Natural killer cell (primary cell): ENCODE results near the gene SELENOS. TPM values are rescaled to one million over a fixed set of nuclear protein-coding genes. Genes with fewer than 3 reads are reported as not detected.
A peak's percentile ranks its signal among the peaks of the same experiment; 100 is the strongest.
"Not testable (repeated sequence)": the region's sequence is repeated elsewhere in the genome, so short reads cannot be mapped to it uniquely, and the experiment has no call there.

Experiments used
- ATAC-seq, 3 donors: fragments of 150-1000 bp in 2 of 3; fragments of 200-7000 bp in 1 of 3; cut with Tn5 transposase; 1 replicate in 1 of 3; 2 replicates in 2 of 3; pipeline ENCODE4 v1.10.0; 2021; ENCODE audit warnings: mild to moderate bottlenecking in 2 of 3, moderate library complexity in 2 of 3
- DNase-seq, 2 donors: peaks; one replicate each; pipeline versions ENCODE4 v3.0.0 to v3.0.0-alpha.2; 2013 to 2021; ENCODE audit warnings: mixed read lengths in 1 of 2
- H3K27ac ChIP-seq: one replicate; pipeline ENCODE4 v1.5.1; 2013; ENCODE audit warnings: mild to moderate bottlenecking, low read length
- H3K27me3 ChIP-seq: one replicate; pipeline ENCODE4 v1.6.1; 2013; ENCODE audit warnings: low read length; ENCODE audit not compliant: control insufficient read depth, insufficient read depth
- H3K36me3 ChIP-seq: one replicate; pipeline ENCODE4 v1.6.1; 2013; ENCODE audit warnings: low read length; ENCODE audit not compliant: control insufficient read depth, insufficient read depth
- H3K4me1 ChIP-seq: one replicate; pipeline ENCODE4 v1.6.1; 2013; ENCODE audit warnings: low read length; ENCODE audit not compliant: control insufficient read depth, insufficient read depth
- H3K4me3 ChIP-seq: one replicate; pipeline ENCODE4 v1.5.1; 2013; ENCODE audit warnings: low read length
- H3K9me3 ChIP-seq: one replicate; pipeline ENCODE4 v1.6.1; 2013; ENCODE audit warnings: low read length; ENCODE audit not compliant: control insufficient read depth, insufficient read depth
- H3K27ac Mint-ChIP-seq, 2 donors: one replicate each; pipeline ENCODE4 v1.8.0; 2022; ENCODE audit warnings: mild to moderate bottlenecking in 2 of 2, mixed read lengths in 2 of 2, moderate library complexity in 1 of 2
- H3K27me3 Mint-ChIP-seq, 2 donors: one replicate each; pipeline ENCODE4 v1.8.0; 2022; ENCODE audit warnings: low read depth in 2 of 2, mixed read lengths in 2 of 2
- H3K36me3 Mint-ChIP-seq: one replicate; pipeline ENCODE4 v1.8.0; 2022; ENCODE audit warnings: mixed read lengths
- H3K4me1 Mint-ChIP-seq, 2 donors: one replicate each; pipeline ENCODE4 v1.8.0; 2022; ENCODE audit warnings: mixed read lengths in 2 of 2
- H3K4me3 Mint-ChIP-seq: one replicate; pipeline ENCODE4 v1.8.0; 2022; ENCODE audit warnings: mild to moderate bottlenecking, moderate library complexity, mixed read lengths
- H3K9me3 Mint-ChIP-seq, 2 donors: one replicate each; pipeline ENCODE4 v1.8.0; 2022; ENCODE audit warnings: mixed read lengths in 2 of 2
- WGBS: methylation state at CpG from one replicate; pipeline ENCODE4 v1.1.7; 2013; ENCODE audit warnings: missing lambda C conversion rate; ENCODE audit not compliant: insufficient coverage; 5-methylcytosine and 5-hydroxymethylcytosine counted together
- intact Hi-C: fragments of 100-400 bp; cut with micrococcal nuclease; formaldehyde crosslinking; loops from one replicate; pipeline ENCODE4 v1.14.2; 2022
- total RNA-seq, 4 donors: library from RNA; stranded (reverse); fragments of 120-200 nt in 1 of 4; gene quantifications; one replicate each; pipeline versions ENCODE4 v1.2.3 to v1.2.4, GENCODE V29; 2013 to 2022
- TF ChIP-seq, protein P1 (sequence below): fragments of 200-600 bp; IDR thresholded peaks from one replicate; pipeline ENCODE4 v1.8.0; 2022; ENCODE audit warnings: antibody characterized with exemption

Gene SELENOS
- total RNA-seq, 3 donors from 2014 or later (not counting 1 experiment from before 2014, with no cell fraction given): 33.6 to 44.2 (median 38.4) TPM

DNA sequence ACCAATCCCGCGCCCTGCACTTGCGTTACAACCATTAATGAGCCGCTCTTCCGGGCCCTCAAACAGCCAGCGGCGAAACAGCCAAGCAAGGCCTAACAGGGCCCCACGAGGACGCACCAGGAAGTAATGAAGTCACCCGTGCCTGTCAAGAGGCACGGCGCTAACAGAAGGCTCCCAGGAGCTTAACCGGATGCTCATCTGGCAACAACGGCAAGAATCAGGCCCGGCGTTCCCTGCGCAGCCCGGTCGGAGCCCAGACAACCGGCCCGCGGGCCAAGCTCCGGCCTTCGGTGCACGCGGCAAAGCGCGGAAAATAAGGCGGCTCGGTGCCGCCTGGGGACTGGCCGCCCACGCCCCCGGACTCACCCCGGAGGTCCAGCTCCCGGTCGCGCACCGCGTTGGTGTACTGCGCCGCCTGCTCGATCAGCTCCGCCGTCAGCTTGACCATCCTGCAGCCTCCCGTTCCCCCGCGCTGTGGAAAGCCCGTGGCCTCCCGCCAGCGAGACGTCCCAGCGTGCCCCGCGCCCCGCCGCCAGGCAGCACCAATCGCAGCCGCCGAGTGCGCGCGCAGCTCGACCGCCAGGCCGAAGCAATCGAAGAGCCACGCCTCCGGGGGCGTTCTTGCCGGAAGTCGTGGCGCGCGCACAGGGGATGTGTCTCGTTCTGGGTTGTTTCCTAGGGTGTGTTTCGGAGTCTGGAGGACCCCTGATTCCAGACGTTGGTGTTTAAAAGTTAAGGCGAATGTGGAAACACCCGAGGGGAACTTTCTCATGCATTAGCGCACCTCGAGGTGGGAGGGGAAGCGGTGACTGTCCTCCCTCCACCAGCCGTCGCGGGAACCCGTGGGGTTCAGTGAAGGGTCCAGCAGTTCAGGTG lies 17.7 kb upstream of the SELENOS start, which contains the start of gene SNRPA1:
TSS of gene SNRPA1 (minus strand) at position 518 of the 876 bp plus-strand sequence. CDS start at position 448, 70 bp downstream.
- Mint-ChIP-seq H3K27me3 (no peaks in the 10 kb centered on the region), H3K4me1 (peaks cover 42 to 45% of the 10 kb centered on the region in 2 donors)
- TF ChIP-seq, protein P1, sequence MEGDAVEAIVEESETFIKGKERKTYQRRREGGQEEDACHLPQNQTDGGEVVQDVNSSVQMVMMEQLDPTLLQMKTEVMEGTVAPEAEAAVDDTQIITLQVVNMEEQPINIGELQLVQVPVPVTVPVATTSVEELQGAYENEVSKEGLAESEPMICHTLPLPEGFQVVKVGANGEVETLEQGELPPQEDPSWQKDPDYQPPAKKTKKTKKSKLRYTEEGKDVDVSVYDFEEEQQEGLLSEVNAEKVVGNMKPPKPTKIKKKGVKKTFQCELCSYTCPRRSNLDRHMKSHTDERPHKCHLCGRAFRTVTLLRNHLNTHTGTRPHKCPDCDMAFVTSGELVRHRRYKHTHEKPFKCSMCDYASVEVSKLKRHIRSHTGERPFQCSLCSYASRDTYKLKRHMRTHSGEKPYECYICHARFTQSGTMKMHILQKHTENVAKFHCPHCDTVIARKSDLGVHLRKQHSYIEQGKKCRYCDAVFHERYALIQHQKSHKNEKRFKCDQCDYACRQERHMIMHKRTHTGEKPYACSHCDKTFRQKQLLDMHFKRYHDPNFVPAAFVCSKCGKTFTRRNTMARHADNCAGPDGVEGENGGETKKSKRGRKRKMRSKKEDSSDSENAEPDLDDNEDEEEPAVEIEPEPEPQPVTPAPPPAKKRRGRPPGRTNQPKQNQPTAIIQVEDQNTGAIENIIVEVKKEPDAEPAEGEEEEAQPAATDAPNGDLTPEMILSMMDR: no peak

DNA sequence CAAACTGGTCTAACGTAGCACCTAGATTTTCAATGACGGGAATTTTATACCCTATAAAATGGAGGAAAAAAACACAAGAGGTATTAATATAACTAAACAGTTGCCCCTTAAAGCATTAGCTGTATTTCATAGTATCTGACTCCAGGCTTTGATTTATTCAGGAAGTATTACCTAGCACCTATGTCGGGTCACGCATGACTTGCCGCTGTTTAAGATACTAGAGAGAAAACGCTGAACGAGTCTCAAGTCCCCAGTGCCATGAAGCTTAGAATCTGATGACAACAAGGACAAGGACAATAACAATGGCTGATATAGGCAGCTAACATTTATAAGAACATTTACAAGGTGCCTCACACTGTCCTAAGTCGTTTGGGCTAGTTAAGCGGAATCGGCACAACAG lies 15.8 kb upstream of the SELENOS start:
- H3K27me3 ChIP-seq: no peaks in the 10 kb centered on the region
- peaks cover 50 to 56% of the 10 kb centered on the region in 2 donors for H3K4me1 Mint-ChIP-seq
- peak in 1 of 2 donors; percentile 20 for DNase-seq
- H3K27ac ChIP-seq: no peak overlapping the region
- no peaks in the 10 kb centered on the region for H3K9me3 ChIP-seq
- peaks cover 20% of the 10 kb centered on the region for H3K36me3 ChIP-seq
- ATAC-seq: no peak
- no peak overlapping the region for H3K4me3 ChIP-seq
- H3K27ac Mint-ChIP-seq: peak overlapping the region; percentile 90 to 92
- WGBS: 49% methylated on average over 8 of the region's 10 CpGs
- TF ChIP-seq, protein P1: no peak
- intact Hi-C loops: no loop called here
- H3K4me1 ChIP-seq: peaks cover 24% of the 10 kb centered on the region
- H3K9me3 Mint-ChIP-seq: no peaks in the 10 kb centered on the region
- no peaks in the 10 kb centered on the region for H3K36me3 Mint-ChIP-seq
- no peaks in the 10 kb centered on the region for H3K27me3 Mint-ChIP-seq
- peak overlapping the region; percentile 97 for H3K4me3 Mint-ChIP-seq

More for the DNA sequence above, 17.7 kb upstream of the SELENOS start, which contains the start of gene SNRPA1:
- Histone ChIP-seq H3K9me3 (no peaks in the 10 kb centered on the region), H3K27me3 (no peaks in the 10 kb centered on the region), H3K4me3 (peak within 1 kb of the TSS; percentile 99), H3K4me1 (peaks cover 20% of the 10 kb centered on the region), H3K36me3 (peaks cover 12% of the 10 kb centered on the region), H3K27ac (peak within 1 kb of the TSS; percentile 97)
- peak within 1 kb of the TSS; percentile 90 to 92 for H3K27ac Mint-ChIP-seq
- peak; percentile 98 for DNase-seq
- under 1% methylated on average over 87 of the region's 87 CpGs for WGBS
- H3K36me3 Mint-ChIP-seq: no peaks in the 10 kb centered on the region
- ATAC-seq: peak; percentile 85 to 94 (median 88)
- no peaks in the 10 kb centered on the region for H3K9me3 Mint-ChIP-seq
- intact Hi-C loops: loop anchor here (2.0 kb wide), 3 partner anchors 18 to 346 kb away; partner anchors contain the start of gene SELENOS
- peak within 1 kb of the TSS; percentile 97 for H3K4me3 Mint-ChIP-seq

DNA sequence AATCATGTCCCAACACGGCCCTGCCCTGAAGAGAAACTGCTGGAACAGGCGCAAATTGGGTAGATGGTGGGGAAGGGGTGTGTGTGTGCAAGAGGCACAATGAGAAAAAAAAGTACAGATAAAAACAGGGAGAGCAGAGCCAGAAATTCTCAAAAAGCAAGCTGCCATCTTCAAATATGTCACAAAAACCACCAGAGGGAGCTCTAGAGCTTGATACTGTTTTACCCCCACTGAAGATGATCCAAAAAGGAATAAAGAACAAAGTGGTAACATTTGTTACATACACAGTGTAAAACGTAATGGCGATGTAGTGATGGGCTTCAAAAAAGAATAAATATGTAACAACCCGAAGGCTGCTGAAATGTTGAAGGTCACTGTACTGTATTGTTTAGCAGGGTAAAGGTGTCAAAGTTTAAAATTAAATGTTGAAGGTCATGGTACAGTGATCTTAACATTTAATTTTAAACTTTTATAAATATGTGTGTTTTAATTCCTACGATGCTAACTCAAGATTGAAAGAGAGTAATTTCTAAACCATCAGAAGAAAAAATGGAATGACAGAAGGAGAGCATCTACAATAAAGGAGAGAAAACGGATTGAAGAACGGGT lies 11.7 kb upstream of the SELENOS start:
- no peaks in the 10 kb centered on the region for H3K27me3 ChIP-seq
- H3K27ac ChIP-seq: no peak overlapping the region
- WGBS: 88% methylated on average over 6 of the region's 8 CpGs
- DNase-seq (peak in 1 of 2 donors; percentile 80), ATAC-seq (peak; percentile 60 to 80 (median 68))
- H3K4me3 ChIP-seq: no peak overlapping the region
- no peaks in the 10 kb centered on the region for H3K36me3 Mint-ChIP-seq
- H3K4me1 ChIP-seq: peaks cover 14% of the 10 kb centered on the region
- H3K4me3 Mint-ChIP-seq: no peak overlapping the region
- intact Hi-C loops: no loop called here
- peak overlapping the region; percentile 37 to 54 for H3K27ac Mint-ChIP-seq
- TF ChIP-seq, protein P1: peak; percentile 84
- H3K27me3 Mint-ChIP-seq: no peaks in the 10 kb centered on the region
- no peaks in the 10 kb centered on the region for H3K9me3 Mint-ChIP-seq
- peaks cover 31 to 34% of the 10 kb centered on the region in 2 donors for H3K4me1 Mint-ChIP-seq
- no peaks in the 10 kb centered on the region for H3K9me3 ChIP-seq
- H3K36me3 ChIP-seq: peaks cover 53% of the 10 kb centered on the region

DNA sequence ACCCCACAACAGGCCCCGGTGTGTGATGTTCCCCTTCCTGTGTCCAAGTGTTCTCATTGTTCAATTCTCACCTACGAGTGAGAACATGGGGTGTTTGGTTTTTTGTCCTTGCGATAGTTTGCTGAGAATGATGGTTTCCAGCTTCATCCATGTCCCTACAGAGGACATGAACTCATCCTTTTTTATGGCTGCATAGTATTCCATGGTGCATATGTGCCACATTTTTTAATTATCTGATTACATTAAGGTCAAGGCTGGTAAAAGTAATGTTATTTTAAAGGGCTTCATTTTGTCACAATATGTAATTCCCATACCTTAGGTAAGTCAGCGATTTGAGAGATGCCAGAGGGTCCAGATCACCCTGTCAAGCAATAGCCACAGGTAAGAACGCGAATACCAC lies 10.1 kb upstream of the SELENOS start:
- 100% methylated on average over 1 of the region's 6 CpGs for WGBS
- not testable (repeated sequence) for H3K27me3 Mint-ChIP-seq, H3K36me3 Mint-ChIP-seq

More for the DNA sequence above, 10.1 kb upstream of the SELENOS start:
- H3K4me1 ChIP-seq, H3K9me3 ChIP-seq, intact Hi-C loops, H3K4me3 ChIP-seq, H3K27me3 ChIP-seq, H3K9me3 Mint-ChIP-seq, ATAC-seq, H3K27ac ChIP-seq, DNase-seq, H3K4me3 Mint-ChIP-seq: not testable (repeated sequence)
- H3K27ac Mint-ChIP-seq: peak overlapping the region in 1 of 2 donors; percentile 34
- peaks cover 18 to 21% of the 10 kb centered on the region in 2 donors for H3K4me1 Mint-ChIP-seq
- peaks cover 68% of the 10 kb centered on the region for H3K36me3 ChIP-seq
